Measurements from ENCODE around the gene ANXA6. TPM values are rescaled to one million over a fixed set of nuclear protein-coding genes. Genes with fewer than 3 reads are reported as not detected.
A peak's percentile ranks its signal among the peaks of the same experiment; 100 is the strongest.

ANXA6 gene
- total RNA-seq, 1 experiment from 2014 or later, result 95.9 TPM

DNA sequence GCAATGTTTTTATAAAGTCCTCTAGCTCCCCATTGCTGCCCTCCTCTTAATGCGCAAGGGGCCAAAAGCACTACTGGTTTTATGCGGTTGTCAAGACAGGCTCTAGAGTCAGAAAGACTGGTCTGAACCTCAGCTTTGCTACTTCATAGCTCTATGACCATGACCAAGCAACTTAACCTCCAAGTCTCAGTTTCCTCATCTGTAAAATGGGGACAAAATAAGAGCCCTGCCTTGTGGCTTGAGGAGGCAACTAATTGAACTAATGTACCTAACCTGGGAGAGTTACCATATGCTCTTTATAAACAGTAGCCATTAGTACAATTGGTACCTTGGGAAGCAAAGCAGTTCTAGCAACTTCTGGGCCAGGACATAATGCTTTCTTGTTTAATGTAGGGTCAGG, 36.5 kb downstream of the ANXA6 start:
- peaks cover 13% of the 10 kb centered on the region for H3K4me1 ChIP-seq (ENCODE audit: insufficient read depth, low read length, poor library complexity, severe bottlenecking)
- no peaks in the 10 kb centered on the region for H3K9me3 ChIP-seq (ENCODE audit: low read depth, low read length, poor library complexity, severe bottlenecking)
- peaks cover 55% of the 10 kb centered on the region for H3K36me3 ChIP-seq (ENCODE audit: insufficient read depth, low read length, poor library complexity, severe bottlenecking)
- no peak overlapping the region for H3K27ac ChIP-seq (ENCODE audit: low read depth, low read length, poor library complexity, severe bottlenecking)
- BruUV-seq (replicated peaks), result no TSS peak
- no peak for DNase-seq (ENCODE audit: low spot score)
- intact Hi-C loops (cut with micrococcal nuclease; ENCODE audit: unreplicated experiment), result no loop called here
- H3K27me3 ChIP-seq (replicated peaks; ENCODE audit: insufficient read depth, low read depth, low read length, poor library complexity), result no peaks in the 10 kb centered on the region
- ChIA-PET POLR2A (ENCODE audit: low non-redundant PET) (no interaction called here), CTCF (no interaction called here)
- no peak for TF ChIP-seq CTCF (conservative IDR thresholded peaks at IDR 0.05; ENCODE audit: low read depth, low read length)
- TF ChIP-seq EZH2 (IDR thresholded peaks at IDR 0.05; ENCODE audit: borderline replicate concordance, low read depth, low read length, poor library complexity, severe bottlenecking), result no peak
- no peak overlapping the region for H3K4me3 ChIP-seq (ENCODE audit: low read depth, low read length, poor library complexity, severe bottlenecking)

GRCh38 chr5:151118913-151119575, 38.5 kb downstream of the ANXA6 start:
- DNase-seq (ENCODE audit: low spot score), result no peak
- CTCF ChIA-PET, result no interaction called here
- POLR2A ChIA-PET (ENCODE audit: low non-redundant PET), result no interaction called here

DNA sequence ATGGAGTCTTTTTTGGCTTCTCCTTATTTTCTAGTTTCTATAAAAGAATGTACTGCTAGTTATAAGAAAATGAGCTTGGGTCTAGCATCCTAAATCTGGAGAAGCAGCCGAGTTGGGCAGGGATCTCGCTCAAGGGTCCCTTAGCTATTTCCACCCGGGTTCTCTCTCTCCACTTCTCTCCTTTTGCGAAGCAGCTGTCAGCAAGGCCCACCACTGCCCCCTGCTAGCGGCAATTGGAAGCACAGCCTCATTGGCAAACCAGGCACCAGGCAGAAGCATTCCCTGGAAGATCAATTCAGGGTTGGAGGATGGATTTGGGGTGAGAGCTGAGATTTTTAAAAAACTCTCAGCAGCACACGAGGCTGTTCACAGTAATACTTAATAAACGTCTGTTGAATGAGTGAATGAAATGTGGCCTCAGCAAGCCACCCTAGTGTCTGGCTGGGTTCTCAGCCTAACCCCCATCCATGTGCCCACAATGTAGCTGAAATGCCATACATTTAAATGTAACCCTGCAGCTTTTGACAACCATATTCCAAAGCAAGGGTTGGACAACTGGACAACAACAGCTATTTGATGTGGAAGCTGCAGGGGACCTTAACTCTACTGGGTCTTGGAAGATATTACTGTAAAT, 42.2 kb downstream of the ANXA6 start:
- ChIA-PET POLR2A (ENCODE audit: low non-redundant PET) (no interaction called here), CTCF (interaction anchor here (0.6 to 2.0 kb wide), 9 partner anchors 9 to 655 kb away, joined by 3 to 18 read pairs (median 3); no protein-coding TSS in a partner anchor)
- Histone ChIP-seq H3K27ac (ENCODE audit: low read depth, low read length, poor library complexity, severe bottlenecking) (no peak overlapping the region), H3K27me3 (replicated peaks; ENCODE audit: insufficient read depth, low read depth, low read length, poor library complexity) (no peaks in the 10 kb centered on the region), H3K4me1 (ENCODE audit: insufficient read depth, low read length, poor library complexity, severe bottlenecking) (no peaks in the 10 kb centered on the region), H3K36me3 (ENCODE audit: insufficient read depth, low read length, poor library complexity, severe bottlenecking) (peaks cover 22% of the 10 kb centered on the region), H3K4me3 (ENCODE audit: low read depth, low read length, poor library complexity, severe bottlenecking) (no peak overlapping the region), H3K9me3 (ENCODE audit: low read depth, low read length, poor library complexity, severe bottlenecking) (no peaks in the 10 kb centered on the region)
- peak; percentile 66 for DNase-seq (ENCODE audit: low spot score)
- intact Hi-C loops (cut with micrococcal nuclease; ENCODE audit: unreplicated experiment), result loop anchor here (1.0 kb wide), 2 partner anchors 64 to 113 kb away; no protein-coding TSS in a partner anchor
- no TSS peak for BruUV-seq (replicated peaks)
- TF ChIP-seq CTCF (conservative IDR thresholded peaks at IDR 0.05; ENCODE audit: low read depth, low read length) (peak; percentile 94), EZH2 (IDR thresholded peaks at IDR 0.05; ENCODE audit: borderline replicate concordance, low read depth, low read length, poor library complexity, severe bottlenecking) (no peak)

More at GRCh38 chr5:151118913-151119575, 38.5 kb downstream of the ANXA6 start:
- TF ChIP-seq CTCF (conservative IDR thresholded peaks at IDR 0.05; ENCODE audit: low read depth, low read length) (no peak), EZH2 (IDR thresholded peaks at IDR 0.05; ENCODE audit: borderline replicate concordance, low read depth, low read length, poor library complexity, severe bottlenecking) (no peak)
- H3K36me3 ChIP-seq (ENCODE audit: insufficient read depth, low read length, poor library complexity, severe bottlenecking), result peaks cover 53% of the 10 kb centered on the region
- H3K4me1 ChIP-seq (ENCODE audit: insufficient read depth, low read length, poor library complexity, severe bottlenecking), result peaks cover 4% of the 10 kb centered on the region
- no peak overlapping the region for H3K27ac ChIP-seq (ENCODE audit: low read depth, low read length, poor library complexity, severe bottlenecking)
- intact Hi-C loops (cut with micrococcal nuclease; ENCODE audit: unreplicated experiment), result no loop called here
- BruUV-seq (replicated peaks), result no TSS peak
- H3K9me3 ChIP-seq (ENCODE audit: low read depth, low read length, poor library complexity, severe bottlenecking), result no peaks in the 10 kb centered on the region
- H3K4me3 ChIP-seq (ENCODE audit: low read depth, low read length, poor library complexity, severe bottlenecking), result no peak overlapping the region
- no peaks in the 10 kb centered on the region for H3K27me3 ChIP-seq (replicated peaks; ENCODE audit: insufficient read depth, low read depth, low read length, poor library complexity)

All from A673 (cell line).